Measurements from ENCODE around the gene NCKAP5L.

Gene NCKAP5L

GRCh38 chr12:49793620-49794019 is 34.6 kb downstream of the NCKAP5L start:
- Histone ChIP-seq H3K36me3 (ENCODE audit: control insufficient read depth, low read length) (peaks cover 5% of the 10 kb centered on the region; the same call in 1 of the 2 replicates), H3K4me3 (ENCODE audit: low read length) (no peak overlapping the region), H4K20me1 (ENCODE audit: control insufficient read depth, insufficient read depth, low read depth, low read length) (no peaks in the 10 kb centered on the region), H3K9me3 (ENCODE audit: control insufficient read depth, insufficient read depth, low read length) (no peaks in the 10 kb centered on the region), H3K79me2 (ENCODE audit: control insufficient read depth, low read length) (no peaks in the 10 kb centered on the region), H3K27me3 (ENCODE audit: control insufficient read depth, low read length) (no peaks in the 10 kb centered on the region), H3K4me1 (ENCODE audit: control insufficient read depth, low read length) (no peaks in the 10 kb centered on the region), H3K4me2 (ENCODE audit: low read length) (no peak overlapping the region), H3F3A (ENCODE audit: control insufficient read depth, insufficient read depth) (no peaks in the 10 kb centered on the region), H3K9me2 (replicated peaks; ENCODE audit: control insufficient read depth, low read length) (no peaks in the 10 kb centered on the region), H3K27ac (ENCODE audit: low read depth, low read length) (no peak overlapping the region)
- TF ChIP-seq EZH2phosphoT487 (IDR thresholded peaks at IDR 0.05; ENCODE audit: borderline replicate concordance, low read length) (no peak), CTCF (IDR thresholded peaks at IDR 0.05; ENCODE audit: low read depth, low read length, poor library complexity, severe bottlenecking) (no peak)

- H3K9me3 ChIP-seq (ENCODE audit: control insufficient read depth, insufficient read depth, low read length), result no peaks in the 10 kb centered on the region
- H3K4me2 ChIP-seq (ENCODE audit: low read length), result no peak overlapping the region
- no peak overlapping the region for H3K27ac ChIP-seq (ENCODE audit: low read depth, low read length)
- no peaks in the 10 kb centered on the region for H3K79me2 ChIP-seq (ENCODE audit: control insufficient read depth, low read length)
- peaks cover 5% of the 10 kb centered on the region; the same call in 1 of the 2 replicates for H3K36me3 ChIP-seq (ENCODE audit: control insufficient read depth, low read length)
- H4K20me1 ChIP-seq (ENCODE audit: control insufficient read depth, insufficient read depth, low read depth, low read length), result no peaks in the 10 kb centered on the region
- no peaks in the 10 kb centered on the region for H3K27me3 ChIP-seq (ENCODE audit: control insufficient read depth, low read length)
- TF ChIP-seq CTCF (IDR thresholded peaks at IDR 0.05; ENCODE audit: low read depth, low read length, poor library complexity, severe bottlenecking), result no peak
- TF ChIP-seq EZH2phosphoT487 (IDR thresholded peaks at IDR 0.05; ENCODE audit: borderline replicate concordance, low read length), result no peak
- no peaks in the 10 kb centered on the region for H3K9me2 ChIP-seq (replicated peaks; ENCODE audit: control insufficient read depth, low read length)
- no peaks in the 10 kb centered on the region for H3F3A ChIP-seq (ENCODE audit: control insufficient read depth, insufficient read depth)
- 0 out of 2 replicates have a peak, but pooled peaks cover 2% of the 10 kb centered on the region for H3K4me1 ChIP-seq (ENCODE audit: control insufficient read depth, low read length)
- H3K4me3 ChIP-seq (ENCODE audit: low read length), result no peak overlapping the region
These were observed 35.1 kb downstream of the NCKAP5L start for GRCh38 chr12:49792976-49793580.

- Histone ChIP-seq H3K9me3 (ENCODE audit: control insufficient read depth, insufficient read depth, low read length) (no peaks in the 10 kb centered on the region), H3K4me1 (ENCODE audit: control insufficient read depth, low read length) (0 out of 2 replicates have a peak, but pooled peaks cover 5% of the 10 kb centered on the region), H3K4me2 (ENCODE audit: low read length) (no peak overlapping the region), H3K9me2 (replicated peaks; ENCODE audit: control insufficient read depth, low read length) (no peaks in the 10 kb centered on the region), H4K20me1 (ENCODE audit: control insufficient read depth, insufficient read depth, low read depth, low read length) (no peaks in the 10 kb centered on the region), H3F3A (ENCODE audit: control insufficient read depth, insufficient read depth) (no peaks in the 10 kb centered on the region), H3K79me2 (ENCODE audit: control insufficient read depth, low read length) (no peaks in the 10 kb centered on the region), H3K27me3 (ENCODE audit: control insufficient read depth, low read length) (no peaks in the 10 kb centered on the region), H3K27ac (ENCODE audit: low read depth, low read length) (no peak overlapping the region), H3K36me3 (ENCODE audit: control insufficient read depth, low read length) (no peaks in the 10 kb centered on the region), H3K4me3 (ENCODE audit: low read length) (no peak overlapping the region)
- TF ChIP-seq CTCF (IDR thresholded peaks at IDR 0.05; ENCODE audit: low read depth, low read length, poor library complexity, severe bottlenecking) (no peak), EZH2phosphoT487 (IDR thresholded peaks at IDR 0.05; ENCODE audit: borderline replicate concordance, low read length) (no peak)
These were observed 35.8 kb downstream of the NCKAP5L start for GRCh38 chr12:49792181-49792970.
